Naive thymus-derived CD4-positive, alpha-beta T cell (primary cell): ENCODE data around the gene ZNF487. TPM values are rescaled to one million over a fixed set of nuclear protein-coding genes. Genes with fewer than 3 reads are reported as not detected.
A peak's percentile ranks its signal among the peaks of the same experiment; 100 is the strongest.

Experiments used
- ATAC-seq: fragments of 150-1000 bp; cut with Tn5 transposase; 2 replicates; pipeline ENCODE4 v1.10.0; 2021; ENCODE audit warnings: mild to moderate bottlenecking, moderate library complexity
- CTCF ChIA-PET: fragments of 350-600 bp; sonication (Branson Sonifier 250); formaldehyde crosslinking; loops from one replicate; lab custom pipeline; 2021; ENCODE audit warnings: antibody characterized with exemption; lab: Charles Lee
- POLR2A ChIA-PET: fragments of 350-600 bp; sonication (Branson Sonifier 250); formaldehyde crosslinking; loops from one replicate; lab custom pipeline; 2021; ENCODE audit warnings: antibody characterized with exemption, inconsistent platforms; lab: Charles Lee
- DNase-seq, 9 donors: peaks; one replicate each; pipeline versions ENCODE4 v3.0.0 to v3.0.0-alpha.2; 2020 to 2022; ENCODE audit warnings: mixed read lengths in 1 of 9
- H3K27ac ChIP-seq: one replicate; pipeline ENCODE4 v1.7.0; 2013; ENCODE audit warnings: mild to moderate bottlenecking, low read depth, low read length, moderate library complexity
- H3K27me3 ChIP-seq, 2 donors: one replicate each; pipeline ENCODE4 v1.7.0; 2013; ENCODE audit warnings: low read length in 2 of 2, mild to moderate bottlenecking in 2 of 2, moderate library complexity in 2 of 2; ENCODE audit not compliant: control insufficient read depth in 2 of 2, insufficient read depth in 2 of 2
- H3K36me3 ChIP-seq, 3 experiments: 1 replicate in 2 of 3; 2 replicates in 1 of 3; pipeline ENCODE4 v1.7.0; 2013; ENCODE audit warnings: low read length in 3 of 3, mild to moderate bottlenecking in 3 of 3, moderate library complexity in 1 of 3; ENCODE audit not compliant: insufficient read depth in 3 of 3, control insufficient read depth in 2 of 3
- H3K4me1 ChIP-seq, 2 donors: one replicate each; pipeline ENCODE4 v1.7.0; 2013; ENCODE audit warnings: low read length in 2 of 2, mild to moderate bottlenecking in 2 of 2, moderate library complexity in 1 of 2; ENCODE audit not compliant: control insufficient read depth in 2 of 2, insufficient read depth in 2 of 2
- H3K4me3 ChIP-seq: 2 replicates; pipeline ENCODE4 v1.7.0; 2013; ENCODE audit warnings: mild to moderate bottlenecking, low read length
- H3K9me3 ChIP-seq, 3 experiments: 1 replicate in 2 of 3; 2 replicates in 1 of 3; pipeline ENCODE4 v1.7.0; 2013; ENCODE audit warnings: low read length in 3 of 3; ENCODE audit not compliant: control insufficient read depth in 2 of 3
- H3K27ac Mint-ChIP-seq, 9 donors: one replicate each; pipeline ENCODE4 v1.8.0; 2020 to 2022; ENCODE audit warnings: mixed read lengths in 9 of 9, mild to moderate bottlenecking in 8 of 9, moderate library complexity in 5 of 9, inconsistent platforms in 2 of 9
- H3K27me3 Mint-ChIP-seq, 5 donors: one replicate each; pipeline ENCODE4 v1.8.0; 2021 to 2022; ENCODE audit warnings: mixed read lengths in 5 of 5, mild to moderate bottlenecking in 1 of 5
- H3K36me3 Mint-ChIP-seq, 5 donors: one replicate each; pipeline ENCODE4 v1.8.0; 2020 to 2022; ENCODE audit warnings: mixed read lengths in 5 of 5, mild to moderate bottlenecking in 3 of 5, inconsistent platforms in 1 of 5
- H3K4me1 Mint-ChIP-seq, 7 donors: one replicate each; pipeline ENCODE4 v1.8.0; 2020 to 2022; ENCODE audit warnings: mixed read lengths in 7 of 7, mild to moderate bottlenecking in 3 of 7, inconsistent platforms in 1 of 7
- H3K4me3 Mint-ChIP-seq, 10 donors: one replicate each; pipeline ENCODE4 v1.8.0; 2020 to 2022; ENCODE audit warnings: mild to moderate bottlenecking in 10 of 10, mixed read lengths in 10 of 10, moderate library complexity in 6 of 10, inconsistent platforms in 2 of 10
- H3K9me3 Mint-ChIP-seq, 11 donors: one replicate each; pipeline ENCODE4 v1.8.0; 2020 to 2022; ENCODE audit warnings: mixed read lengths in 11 of 11, mild to moderate bottlenecking in 4 of 11, inconsistent platforms in 1 of 11, moderate library complexity in 1 of 11
- intact Hi-C, 2 donors: fragments of 100-400 bp; cut with micrococcal nuclease; formaldehyde crosslinking; loops; one replicate each; pipeline ENCODE4 v1.15.1; 2023
- polyA plus RNA-seq, 2 donors: library from polyadenylated mRNA; unstranded; fragments of 300-500 nt; fragmentation: Illumina TruSeq; gene quantifications; one replicate each; pipeline ENCODE4 v1.2.3, GENCODE V29; 2021
- total RNA-seq, 6 experiments: library from RNA in 5 of 6; stranded (reverse) in 5 of 6; gene quantifications; 1 replicate in 5 of 6; 2 replicates in 1 of 6; pipeline ENCODE4 v1.2.3 and lab custom pipeline; 2021 to 2026

The ZNF487 gene
- total and polyA plus RNA-seq, 7 experiments from 2014 or later = 4.1 to 12.0 (median 5.9) TPM

DNA sequence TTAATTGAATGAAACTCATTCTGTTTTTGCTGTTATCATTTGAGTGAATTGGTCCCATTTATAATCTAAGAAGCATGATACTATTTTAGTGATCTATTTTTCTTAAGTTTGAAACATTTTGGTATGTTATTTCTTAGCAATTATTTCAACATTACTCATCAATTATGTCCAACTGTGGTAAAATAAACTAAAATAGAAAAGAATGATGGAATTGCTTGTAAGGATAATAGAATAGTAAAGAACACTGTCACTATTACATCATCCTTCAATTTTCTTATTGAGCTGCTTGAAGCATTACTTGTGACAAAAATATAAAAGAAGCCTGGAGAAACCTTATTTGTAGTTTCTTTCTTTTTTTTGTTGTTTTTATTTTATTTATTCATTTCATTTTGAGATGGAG, 42.4 kb downstream of the ZNF487 start:
- CTCF ChIA-PET = no interaction called here
- Histone ChIP-seq H3K27me3 (no peaks in the 10 kb centered on the region), H3K4me3 (no peak overlapping the region), H3K4me1 (no peaks in the 10 kb centered on the region), H3K36me3 (peaks cover 0 to 8% (median 0%) of the 10 kb centered on the region in 3 experiments), H3K27ac (no peak overlapping the region), H3K9me3 (peaks cover 0 to 27% (median 13%) of the 10 kb centered on the region in 3 experiments)
- Mint-ChIP-seq H3K36me3 (peaks cover 11 to 45% (median 33%) of the 10 kb centered on the region in 5 donors), H3K27me3 (no peaks in the 10 kb centered on the region), H3K4me3 (no peak overlapping the region), H3K4me1 (peaks cover 0 to 1% (median 0%) of the 10 kb centered on the region in 7 donors), H3K27ac (no peak overlapping the region), H3K9me3 (peaks cover 5 to 43% (median 17%) of the 10 kb centered on the region in 11 donors)
- DNase-seq (no peak), ATAC-seq (no peak)
- POLR2A ChIA-PET = no interaction called here
- intact Hi-C loops = no loop called here

DNA sequence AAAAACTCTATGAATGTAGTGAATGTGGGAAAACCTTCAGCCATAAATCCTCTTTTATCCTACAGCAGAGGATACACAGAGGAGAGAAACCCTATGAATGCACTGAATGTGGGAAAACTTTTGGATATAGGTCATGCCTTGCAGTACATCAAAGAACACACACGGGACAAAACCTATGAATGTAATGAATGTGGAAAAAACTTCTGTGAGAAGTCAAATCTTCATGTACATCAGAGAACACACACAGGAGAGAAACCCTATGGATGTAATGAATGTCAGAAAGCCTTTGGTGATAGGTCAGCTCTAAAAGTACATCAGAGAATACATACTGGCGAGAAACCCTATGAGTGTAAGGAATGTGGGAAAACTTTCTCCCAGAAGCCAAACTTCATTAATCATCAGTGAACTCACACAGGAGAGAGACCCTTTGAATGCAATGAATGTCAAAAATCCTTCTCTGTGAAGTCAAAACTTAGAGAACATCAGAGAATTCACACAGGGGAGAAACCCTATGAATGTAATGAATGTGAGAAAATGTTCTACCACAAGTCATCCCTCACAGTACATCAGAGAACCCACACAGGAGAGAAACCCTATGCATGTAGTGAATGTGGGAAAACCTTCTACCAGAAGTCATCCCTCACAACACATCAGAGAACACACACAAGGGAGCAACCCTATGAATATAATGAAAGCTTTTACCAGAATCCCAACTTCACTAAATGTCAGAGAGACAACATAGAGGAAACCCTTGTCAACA, 45.6 kb downstream of the ZNF487 start:
- no peak overlapping the region for H3K27ac ChIP-seq
- H3K9me3 ChIP-seq = peaks cover 0 to 41% (median 17%) of the 10 kb centered on the region in 3 experiments
- intact Hi-C loops = no loop called here
- ChIA-PET POLR2A (no interaction called here), CTCF (no interaction called here)
- H3K4me3 ChIP-seq = no peak overlapping the region
- H3K36me3 ChIP-seq = no peaks in the 10 kb centered on the region
- Mint-ChIP-seq H3K9me3 (peaks cover 10 to 68% (median 33%) of the 10 kb centered on the region in 11 donors), H3K4me1 (peaks cover 0 to 1% (median 0%) of the 10 kb centered on the region in 7 donors), H3K27me3 (no peaks in the 10 kb centered on the region), H3K27ac (no peak overlapping the region), H3K36me3 (peaks cover 9 to 40% (median 33%) of the 10 kb centered on the region in 5 donors), H3K4me3 (no peak overlapping the region)
- no peak for ATAC-seq
- H3K27me3 ChIP-seq = no peaks in the 10 kb centered on the region
- no peak for DNase-seq
- H3K4me1 ChIP-seq = no peaks in the 10 kb centered on the region

DNA sequence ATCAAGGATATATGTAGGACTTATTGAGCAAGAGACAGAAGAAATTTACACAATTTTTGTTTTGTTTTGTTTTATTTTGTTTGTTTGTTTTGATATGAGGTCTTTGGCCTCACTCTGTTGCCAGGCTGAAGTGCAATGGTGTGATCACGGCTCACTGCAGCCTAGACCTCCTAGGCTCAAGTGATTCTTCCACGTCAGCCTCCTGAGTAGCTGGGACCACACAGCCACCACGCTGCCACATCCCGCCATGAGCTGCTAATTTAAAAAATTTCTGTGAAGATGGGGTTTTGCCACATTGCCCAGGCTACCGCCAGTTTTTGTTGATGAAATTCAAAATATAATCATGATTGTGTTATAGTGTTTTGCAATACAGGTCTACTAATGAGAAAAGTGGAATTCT, 54.9 kb downstream of the ZNF487 start:
- H3K36me3 Mint-ChIP-seq = peaks cover 0 to 11% (median 4%) of the 10 kb centered on the region in 5 donors
- H3K4me1 ChIP-seq = no peaks in the 10 kb centered on the region
- H3K27me3 ChIP-seq = peaks cover 0 to 3% of the 10 kb centered on the region in 2 donors
- H3K27ac Mint-ChIP-seq = no peak overlapping the region
- no peak overlapping the region for H3K4me3 ChIP-seq
- POLR2A ChIA-PET = no interaction called here
- H3K4me3 Mint-ChIP-seq = no peak overlapping the region
- no peak for ATAC-seq
- peaks cover 0 to 44% (median 11%) of the 10 kb centered on the region in 11 donors for H3K9me3 Mint-ChIP-seq
- peaks cover 0 to 3% (median 0%) of the 10 kb centered on the region in 7 donors for H3K4me1 Mint-ChIP-seq
- no peaks in the 10 kb centered on the region for H3K9me3 ChIP-seq
- no peak overlapping the region for H3K27ac ChIP-seq
- CTCF ChIA-PET = no interaction called here
- DNase-seq = no peak
- intact Hi-C loops = no loop called here
- H3K27me3 Mint-ChIP-seq = peaks cover 0 to 5% (median under 1%) of the 10 kb centered on the region in 5 donors
- no peaks in the 10 kb centered on the region for H3K36me3 ChIP-seq

DNA sequence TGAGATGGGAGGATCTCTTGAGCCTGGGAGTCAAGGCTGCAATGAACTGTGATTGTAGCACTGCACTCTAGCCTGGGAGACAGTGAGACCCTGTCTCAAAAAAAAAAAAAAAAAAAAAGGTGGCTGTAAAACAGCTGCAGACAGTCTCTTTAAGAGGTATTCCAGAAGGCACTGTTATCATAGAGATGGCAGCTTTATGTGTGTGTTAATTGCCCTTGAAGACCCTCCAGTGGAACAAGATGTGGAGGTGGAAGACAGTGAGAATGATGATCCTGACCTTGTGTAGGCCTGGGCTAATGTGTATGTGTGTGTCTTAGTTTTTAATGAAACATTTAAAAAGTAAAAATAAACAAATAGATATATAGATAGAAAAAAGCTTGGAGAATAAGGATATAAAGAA, 66.0 kb downstream of the ZNF487 start:
- Histone ChIP-seq H3K36me3 (no peaks in the 10 kb centered on the region), H3K4me3 (no peak overlapping the region), H3K27ac (no peak overlapping the region), H3K9me3 (no peaks in the 10 kb centered on the region), H3K4me1 (no peaks in the 10 kb centered on the region), H3K27me3 (no peaks in the 10 kb centered on the region)
- no peaks in the 10 kb centered on the region for H3K4me1 Mint-ChIP-seq
- ATAC-seq (no peak), DNase-seq (no peak)
- peaks cover 0 to 12% (median 3%) of the 10 kb centered on the region in 11 donors for H3K9me3 Mint-ChIP-seq
- peaks cover 0 to 21% (median 4%) of the 10 kb centered on the region in 5 donors for H3K36me3 Mint-ChIP-seq
- POLR2A ChIA-PET = no interaction called here
- H3K27ac Mint-ChIP-seq = no peak overlapping the region
- intact Hi-C loops = no loop called here
- no peaks in the 10 kb centered on the region for H3K27me3 Mint-ChIP-seq
- CTCF ChIA-PET = no interaction called here
- H3K4me3 Mint-ChIP-seq = no peak overlapping the region

DNA sequence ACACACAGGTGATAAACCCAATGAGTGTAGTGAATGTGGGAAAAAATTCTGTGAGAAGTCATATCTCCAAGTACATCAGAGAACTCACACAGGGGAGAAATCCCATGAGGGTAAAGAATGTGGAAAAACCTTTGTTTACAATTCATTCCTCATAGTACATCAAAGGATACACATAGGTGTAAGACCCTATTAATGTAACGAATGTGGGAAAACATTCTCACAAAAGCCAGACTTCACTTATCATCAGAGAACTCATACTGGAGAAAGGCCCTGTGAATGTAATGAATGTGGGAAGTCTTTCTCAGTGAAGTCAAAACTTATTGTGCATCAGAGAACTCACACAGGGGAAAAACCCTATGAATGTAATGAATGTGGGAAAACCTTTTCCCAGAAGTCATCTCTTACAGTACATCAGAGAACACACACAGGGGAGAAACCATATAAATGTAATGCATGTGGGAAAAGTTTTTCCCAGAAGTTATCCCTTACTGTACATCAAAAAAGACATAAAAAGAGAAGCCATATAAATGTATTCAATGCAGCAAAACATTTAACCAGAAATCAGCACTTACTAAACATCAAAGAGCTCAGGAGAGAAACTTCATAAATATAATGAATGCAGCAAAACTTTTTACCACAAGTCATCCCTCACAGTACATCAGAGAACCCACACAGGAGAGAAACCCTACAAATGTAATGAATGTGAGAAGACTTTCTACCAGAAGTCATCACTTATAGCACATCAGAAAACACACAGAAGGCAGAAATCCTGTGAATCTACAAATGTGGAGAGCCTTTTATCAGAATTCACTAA, 87.7 kb downstream of the ZNF487 start:
- CTCF ChIA-PET = no interaction called here
- H3K27me3 ChIP-seq = no peaks in the 10 kb centered on the region
- peaks cover 15 to 95% (median 72%) of the 10 kb centered on the region in 11 donors for H3K9me3 Mint-ChIP-seq

More for the DNA sequence above, 87.7 kb downstream of the ZNF487 start:
- Mint-ChIP-seq H3K4me1 (no peaks in the 10 kb centered on the region), H3K27me3 (peaks cover 0 to 5% (median 0%) of the 10 kb centered on the region in 5 donors), H3K4me3 (no peak overlapping the region), H3K27ac (no peak overlapping the region), H3K36me3 (peaks cover 3 to 40% (median 16%) of the 10 kb centered on the region in 5 donors)
- Histone ChIP-seq H3K27ac (no peak overlapping the region), H3K9me3 (peaks cover 10 to 43% (median 14%) of the 10 kb centered on the region in 3 experiments), H3K4me1 (no peaks in the 10 kb centered on the region), H3K36me3 (no peaks in the 10 kb centered on the region), H3K4me3 (no peak overlapping the region)
- DNase-seq (peak in 1 of 9 donors; percentile 0), ATAC-seq (no peak)
- intact Hi-C loops = no loop called here
- POLR2A ChIA-PET = no interaction called here
